ENCODE measurements around the gene SDK1. TPM values are rescaled to one million over a fixed set of nuclear protein-coding genes. Genes with fewer than 3 reads are reported as not detected.

SDK1 gene
- total RNA-seq, 1 donor from 2014 or later, result 4.3 TPM

DNA sequence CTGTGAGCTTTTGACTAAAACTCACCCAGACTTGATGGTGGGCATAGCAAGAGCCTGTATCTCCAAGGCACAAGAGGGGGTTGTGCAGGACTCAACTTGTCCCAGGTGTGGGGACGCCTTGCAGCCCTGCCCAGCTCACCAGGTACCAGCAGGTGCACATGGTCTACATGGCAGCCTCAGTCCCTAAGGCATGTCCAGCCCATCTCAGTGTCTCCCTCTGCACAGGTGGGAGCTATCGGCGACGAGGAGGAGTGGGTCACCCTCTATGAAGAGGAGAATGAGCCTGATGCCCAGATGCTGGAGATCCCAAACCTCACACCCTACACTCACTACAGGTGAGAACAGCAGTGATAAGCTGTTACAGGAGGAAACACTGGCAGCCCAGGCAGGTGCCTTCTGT, 809.4 kb downstream of the SDK1 start:
- Mint-ChIP-seq H3K36me3 (ENCODE audit: low read depth, unreplicated experiment) (peaks cover 4% of the 10 kb centered on the region), H3K27ac (ENCODE audit: unreplicated experiment) (no peak overlapping the region), H3K27me3 (ENCODE audit: unreplicated experiment) (peaks cover 11% of the 10 kb centered on the region), H3K9me3 (ENCODE audit: unreplicated experiment) (peaks cover 1% of the 10 kb centered on the region), H3K4me3 (ENCODE audit: unreplicated experiment) (no peak overlapping the region), H3K4me1 (ENCODE audit: unreplicated experiment) (peaks cover 5% of the 10 kb centered on the region)
- no peak for DNase-seq (ENCODE audit: low spot score)
- TF ChIP-seq, protein P1, sequence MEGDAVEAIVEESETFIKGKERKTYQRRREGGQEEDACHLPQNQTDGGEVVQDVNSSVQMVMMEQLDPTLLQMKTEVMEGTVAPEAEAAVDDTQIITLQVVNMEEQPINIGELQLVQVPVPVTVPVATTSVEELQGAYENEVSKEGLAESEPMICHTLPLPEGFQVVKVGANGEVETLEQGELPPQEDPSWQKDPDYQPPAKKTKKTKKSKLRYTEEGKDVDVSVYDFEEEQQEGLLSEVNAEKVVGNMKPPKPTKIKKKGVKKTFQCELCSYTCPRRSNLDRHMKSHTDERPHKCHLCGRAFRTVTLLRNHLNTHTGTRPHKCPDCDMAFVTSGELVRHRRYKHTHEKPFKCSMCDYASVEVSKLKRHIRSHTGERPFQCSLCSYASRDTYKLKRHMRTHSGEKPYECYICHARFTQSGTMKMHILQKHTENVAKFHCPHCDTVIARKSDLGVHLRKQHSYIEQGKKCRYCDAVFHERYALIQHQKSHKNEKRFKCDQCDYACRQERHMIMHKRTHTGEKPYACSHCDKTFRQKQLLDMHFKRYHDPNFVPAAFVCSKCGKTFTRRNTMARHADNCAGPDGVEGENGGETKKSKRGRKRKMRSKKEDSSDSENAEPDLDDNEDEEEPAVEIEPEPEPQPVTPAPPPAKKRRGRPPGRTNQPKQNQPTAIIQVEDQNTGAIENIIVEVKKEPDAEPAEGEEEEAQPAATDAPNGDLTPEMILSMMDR (IDR thresholded peaks at IDR 0.05; ENCODE audit: unreplicated experiment), result no peak

DNA sequence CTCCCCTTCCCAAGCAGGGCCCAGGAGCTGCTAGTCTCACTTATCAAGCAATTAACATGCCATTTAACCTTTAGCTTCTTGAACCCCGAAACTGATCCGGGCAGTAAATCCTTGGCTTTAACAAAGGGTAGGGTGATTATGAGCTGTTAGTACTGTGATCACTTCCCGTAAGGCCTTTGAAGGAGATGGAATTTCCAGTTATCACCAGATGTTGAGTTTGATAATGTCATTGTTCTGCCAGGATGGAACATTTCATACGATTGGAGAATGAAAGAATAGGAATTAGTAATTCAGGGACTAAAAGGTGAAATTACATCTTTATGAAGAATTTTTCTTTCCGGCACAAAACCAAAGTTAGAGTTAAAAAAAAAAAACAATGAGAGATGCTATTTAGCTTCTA, 810.1 kb downstream of the SDK1 start:
- no peak for DNase-seq (ENCODE audit: low spot score)
- Mint-ChIP-seq H3K27me3 (ENCODE audit: unreplicated experiment) (peaks cover 12% of the 10 kb centered on the region), H3K9me3 (ENCODE audit: unreplicated experiment) (peaks cover 6% of the 10 kb centered on the region), H3K36me3 (ENCODE audit: low read depth, unreplicated experiment) (peaks cover 4% of the 10 kb centered on the region), H3K4me3 (ENCODE audit: unreplicated experiment) (no peak overlapping the region), H3K27ac (ENCODE audit: unreplicated experiment) (no peak overlapping the region), H3K4me1 (ENCODE audit: unreplicated experiment) (peaks cover 5% of the 10 kb centered on the region)
- TF ChIP-seq, protein P1 (IDR thresholded peaks at IDR 0.05; ENCODE audit: unreplicated experiment), result no peak

DNA sequence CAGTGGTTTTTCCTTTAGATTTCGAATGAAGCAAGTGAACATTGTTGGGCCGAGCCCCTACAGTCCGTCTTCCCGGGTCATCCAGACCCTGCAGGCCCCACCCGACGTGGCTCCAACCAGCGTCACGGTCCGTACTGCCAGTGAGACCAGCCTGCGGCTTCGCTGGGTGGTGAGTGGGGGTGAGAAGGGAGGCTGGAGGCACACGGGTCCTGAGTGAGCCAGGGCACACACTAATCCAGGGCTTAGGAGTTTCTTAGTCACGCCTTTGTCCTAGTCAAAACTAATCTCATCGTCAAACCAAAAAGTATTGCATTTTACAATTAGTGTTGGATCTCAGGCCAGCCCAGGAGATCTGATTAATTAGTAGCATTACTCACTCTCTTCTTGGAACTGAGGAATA, 812.2 kb downstream of the SDK1 start:
- H3K9me3 Mint-ChIP-seq (ENCODE audit: unreplicated experiment), result peaks cover 6% of the 10 kb centered on the region
- no peak for DNase-seq (ENCODE audit: low spot score)
- H3K4me1 Mint-ChIP-seq (ENCODE audit: unreplicated experiment), result peaks cover 5% of the 10 kb centered on the region
- TF ChIP-seq, protein P1 (IDR thresholded peaks at IDR 0.05; ENCODE audit: unreplicated experiment), result no peak
- H3K27ac Mint-ChIP-seq (ENCODE audit: unreplicated experiment), result no peak overlapping the region
- peaks cover 4% of the 10 kb centered on the region for H3K36me3 Mint-ChIP-seq (ENCODE audit: low read depth, unreplicated experiment)
- H3K4me3 Mint-ChIP-seq (ENCODE audit: unreplicated experiment), result no peak overlapping the region
- H3K27me3 Mint-ChIP-seq (ENCODE audit: unreplicated experiment), result peaks cover 11% of the 10 kb centered on the region

DNA sequence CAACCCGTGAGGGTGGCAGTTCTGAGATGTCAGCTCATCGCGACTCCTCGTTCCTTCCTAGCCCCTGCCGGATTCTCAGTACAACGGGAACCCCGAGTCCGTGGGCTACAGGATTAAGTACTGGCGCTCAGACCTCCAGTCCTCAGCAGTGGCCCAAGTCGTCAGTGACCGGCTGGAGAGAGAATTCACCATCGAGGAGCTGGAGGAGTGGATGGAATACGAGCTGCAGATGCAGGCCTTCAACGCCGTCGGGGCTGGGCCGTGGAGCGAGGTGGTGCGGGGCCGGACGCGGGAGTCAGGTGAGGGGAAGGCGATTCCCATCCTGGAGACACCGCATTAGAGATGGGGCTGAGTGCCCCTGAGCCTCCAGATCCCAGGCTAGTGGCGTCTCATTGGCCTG, 812.9 kb downstream of the SDK1 start:
- Mint-ChIP-seq H3K27me3 (ENCODE audit: unreplicated experiment) (peaks cover 8% of the 10 kb centered on the region), H3K36me3 (ENCODE audit: low read depth, unreplicated experiment) (peaks cover 4% of the 10 kb centered on the region), H3K9me3 (ENCODE audit: unreplicated experiment) (peaks cover 10% of the 10 kb centered on the region), H3K4me3 (ENCODE audit: unreplicated experiment) (no peak overlapping the region), H3K27ac (ENCODE audit: unreplicated experiment) (no peak overlapping the region), H3K4me1 (ENCODE audit: unreplicated experiment) (peaks cover 5% of the 10 kb centered on the region)
- TF ChIP-seq, protein P1 (IDR thresholded peaks at IDR 0.05; ENCODE audit: unreplicated experiment), result no peak
- no peak for DNase-seq (ENCODE audit: low spot score)

DNA sequence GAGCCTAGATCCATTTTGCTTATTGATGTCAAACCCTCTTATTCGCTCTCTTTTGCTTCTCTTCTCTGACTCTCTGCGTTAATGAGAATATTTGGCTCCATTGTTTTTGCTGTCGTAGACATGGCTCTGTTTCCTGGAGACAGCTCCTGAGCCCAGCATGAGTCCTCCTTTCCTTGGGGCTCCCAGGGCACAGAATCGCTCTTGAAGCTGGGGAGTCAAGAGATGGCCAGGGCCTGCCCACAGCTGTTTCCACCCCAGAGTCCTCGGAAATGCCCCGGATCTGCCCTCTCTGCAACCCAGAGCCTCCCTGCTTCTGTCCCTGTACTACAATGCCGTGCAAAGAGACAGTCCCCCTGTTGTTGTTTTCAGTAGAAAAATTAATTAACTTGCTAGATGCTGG, 814.4 kb downstream of the SDK1 start:
- H3K27me3 Mint-ChIP-seq (ENCODE audit: unreplicated experiment), result peaks cover 3% of the 10 kb centered on the region
- no peak overlapping the region for H3K27ac Mint-ChIP-seq (ENCODE audit: unreplicated experiment)

More for the DNA sequence above, 814.4 kb downstream of the SDK1 start:
- DNase-seq (ENCODE audit: low spot score), result no peak
- TF ChIP-seq, protein P1 (IDR thresholded peaks at IDR 0.05; ENCODE audit: unreplicated experiment), result no peak
- Mint-ChIP-seq H3K4me1 (ENCODE audit: unreplicated experiment) (peaks cover 5% of the 10 kb centered on the region), H3K9me3 (ENCODE audit: unreplicated experiment) (peaks cover 10% of the 10 kb centered on the region), H3K4me3 (ENCODE audit: unreplicated experiment) (no peak overlapping the region), H3K36me3 (ENCODE audit: low read depth, unreplicated experiment) (peaks cover 4% of the 10 kb centered on the region)

Data from endothelial cell (in vitro differentiated cells).